ENCODE results near the gene DYNLT4. TPM values are rescaled to one million over a fixed set of nuclear protein-coding genes. Genes with fewer than 3 reads are reported as not detected.
"Not testable (repeated sequence)": the region's sequence is repeated elsewhere in the genome, so short reads cannot be mapped to it uniquely, and the experiment has no call there.

Gene DYNLT4
- total RNA-seq, 2 donors from 2014 or later, result 5.5 to 6.2 TPM

GRCh38 chr1:44838294-44838693, 31.1 kb upstream of the DYNLT4 start:
- ATAC-seq; DNase-seq; H3K9me3 ChIP-seq (ENCODE audit: control insufficient read depth, low read length, poor library complexity, severe bottlenecking); H3K4me3 Mint-ChIP-seq; H3K27ac Mint-ChIP-seq; H3K36me3 Mint-ChIP-seq (ENCODE audit: low read depth): not testable (repeated sequence)
- Mint-ChIP-seq H3K4me1 (peaks cover 12% of the 10 kb centered on the region), H3K27me3 (peaks cover 26% of the 10 kb centered on the region)

GRCh38 chr1:44835738-44836675, 28.9 kb upstream of the DYNLT4 start:
- Mint-ChIP-seq H3K4me3 (peak overlapping the region; percentile 25), H3K36me3 (ENCODE audit: low read depth) (no peaks in the 10 kb centered on the region), H3K4me1 (peaks cover 10% of the 10 kb centered on the region), H3K27ac (peak overlapping the region; percentile 79), H3K27me3 (peaks cover 10% of the 10 kb centered on the region)
- DNase-seq (peak; percentile 59 to 80 (median 62)), ATAC-seq (peak; percentile 95)
- H3K9me3 ChIP-seq (ENCODE audit: control insufficient read depth, low read length, poor library complexity, severe bottlenecking), result no peaks in the 10 kb centered on the region

GRCh38 chr1:44834328-44834727, 27.2 kb upstream of the DYNLT4 start:
- DNase-seq, result no peak
- ATAC-seq, result no peak
- peaks cover 10% of the 10 kb centered on the region for H3K4me1 Mint-ChIP-seq
- H3K27me3 Mint-ChIP-seq, result peaks cover 5% of the 10 kb centered on the region
- H3K27ac Mint-ChIP-seq, result no peak overlapping the region
- no peaks in the 10 kb centered on the region for H3K36me3 Mint-ChIP-seq (ENCODE audit: low read depth)
- H3K4me3 Mint-ChIP-seq, result no peak overlapping the region
- no peaks in the 10 kb centered on the region for H3K9me3 ChIP-seq (ENCODE audit: control insufficient read depth, low read length, poor library complexity, severe bottlenecking)

GRCh38 chr1:44832056-44832705, 25.0 kb upstream of the DYNLT4 start:
- H3K27me3 Mint-ChIP-seq, result no peaks in the 10 kb centered on the region
- H3K36me3 Mint-ChIP-seq (ENCODE audit: low read depth), result no peaks in the 10 kb centered on the region
- H3K9me3 ChIP-seq (ENCODE audit: control insufficient read depth, low read length, poor library complexity, severe bottlenecking), result no peaks in the 10 kb centered on the region
- H3K27ac Mint-ChIP-seq, result no peak overlapping the region
- ATAC-seq (no peak), DNase-seq (no peak)
- peaks cover 10% of the 10 kb centered on the region for H3K4me1 Mint-ChIP-seq
- no peak overlapping the region for H3K4me3 Mint-ChIP-seq

- Mint-ChIP-seq H3K4me3 (no peak overlapping the region), H3K27me3 (no peaks in the 10 kb centered on the region), H3K4me1 (peaks cover 10% of the 10 kb centered on the region), H3K27ac (no peak overlapping the region), H3K36me3 (ENCODE audit: low read depth) (no peaks in the 10 kb centered on the region)
- H3K9me3 ChIP-seq (ENCODE audit: control insufficient read depth, low read length, poor library complexity, severe bottlenecking), result no peaks in the 10 kb centered on the region
- DNase-seq (no peak), ATAC-seq (no peak)
These were observed 24.4 kb upstream of the DYNLT4 start for GRCh38 chr1:44831516-44831915.

GRCh38 chr1:44830900-44831304, 23.8 kb upstream of the DYNLT4 start:
- Mint-ChIP-seq H3K27ac (no peak overlapping the region), H3K4me1 (peaks cover 7% of the 10 kb centered on the region), H3K4me3 (no peak overlapping the region), H3K36me3 (ENCODE audit: low read depth) (no peaks in the 10 kb centered on the region), H3K27me3 (no peaks in the 10 kb centered on the region)
- no peak for DNase-seq
- no peaks in the 10 kb centered on the region for H3K9me3 ChIP-seq (ENCODE audit: control insufficient read depth, low read length, poor library complexity, severe bottlenecking)
- no peak for ATAC-seq

GRCh38 chr1:44829506-44830384, 22.6 kb upstream of the DYNLT4 start:
- H3K4me1 Mint-ChIP-seq, result peaks cover 2% of the 10 kb centered on the region
- H3K27ac Mint-ChIP-seq, result no peak overlapping the region
- no peak overlapping the region for H3K4me3 Mint-ChIP-seq
- DNase-seq, result no peak
- H3K36me3 Mint-ChIP-seq (ENCODE audit: low read depth), result no peaks in the 10 kb centered on the region
- ATAC-seq, result no peak
- H3K9me3 ChIP-seq (ENCODE audit: control insufficient read depth, low read length, poor library complexity, severe bottlenecking), result no peaks in the 10 kb centered on the region
- no peaks in the 10 kb centered on the region for H3K27me3 Mint-ChIP-seq

- Mint-ChIP-seq H3K4me1 (no peaks in the 10 kb centered on the region), H3K27me3 (no peaks in the 10 kb centered on the region), H3K36me3 (ENCODE audit: low read depth) (no peaks in the 10 kb centered on the region), H3K4me3 (no peak overlapping the region), H3K27ac (no peak overlapping the region)
- no peaks in the 10 kb centered on the region for H3K9me3 ChIP-seq (ENCODE audit: control insufficient read depth, low read length, poor library complexity, severe bottlenecking)
- DNase-seq (no peak), ATAC-seq (no peak)
These were observed 21.8 kb upstream of the DYNLT4 start for GRCh38 chr1:44828841-44829440.

GRCh38 chr1:44828003-44828651, 21.0 kb upstream of the DYNLT4 start:
- no peaks in the 10 kb centered on the region for H3K27me3 Mint-ChIP-seq
- ATAC-seq (no peak), DNase-seq (no peak)
- peak overlapping the region; percentile 73 for H3K27ac Mint-ChIP-seq
- no peaks in the 10 kb centered on the region for H3K4me1 Mint-ChIP-seq
- H3K4me3 Mint-ChIP-seq, result no peak overlapping the region
- no peaks in the 10 kb centered on the region for H3K36me3 Mint-ChIP-seq (ENCODE audit: low read depth)
- H3K9me3 ChIP-seq (ENCODE audit: control insufficient read depth, low read length, poor library complexity, severe bottlenecking), result no peaks in the 10 kb centered on the region

GRCh38 chr1:44827197-44828002, 20.2 kb upstream of the DYNLT4 start:
- H3K9me3 ChIP-seq (ENCODE audit: control insufficient read depth, low read length, poor library complexity, severe bottlenecking), result no peaks in the 10 kb centered on the region
- ATAC-seq (peak; percentile 28), DNase-seq (no peak)
- Mint-ChIP-seq H3K27ac (peak overlapping the region; percentile 73), H3K4me3 (no peak overlapping the region), H3K36me3 (ENCODE audit: low read depth) (no peaks in the 10 kb centered on the region), H3K27me3 (no peaks in the 10 kb centered on the region), H3K4me1 (no peaks in the 10 kb centered on the region)

- H3K9me3 ChIP-seq (ENCODE audit: control insufficient read depth, low read length, poor library complexity, severe bottlenecking), result no peaks in the 10 kb centered on the region
- no peak for DNase-seq
- H3K27me3 Mint-ChIP-seq, result no peaks in the 10 kb centered on the region
- H3K27ac Mint-ChIP-seq, result no peak overlapping the region
- no peak for ATAC-seq
- no peaks in the 10 kb centered on the region for H3K36me3 Mint-ChIP-seq (ENCODE audit: low read depth)
- no peaks in the 10 kb centered on the region for H3K4me1 Mint-ChIP-seq
- H3K4me3 Mint-ChIP-seq, result no peak overlapping the region
These were observed 19.4 kb upstream of the DYNLT4 start for GRCh38 chr1:44826375-44827196.

Measured in T-helper 17 cell (primary cell).